Fibroblast of gingiva (primary cell): ENCODE results near the gene GPR4.
A peak's percentile ranks its signal among the peaks of the same experiment; 100 is the strongest.

Source experiments
- DNase-seq: peaks from one replicate; pipeline ENCODE4 v3.0.0-alpha.2; 2011; ENCODE audit warnings: low read depth

The GPR4 gene

GRCh38 chr19:45547965-45548609, 53.9 kb downstream of the GPR4 start:
- peak; percentile 31 for DNase-seq

GRCh38 chr19:45547211-45547770, 54.7 kb downstream of the GPR4 start:
- no peak for DNase-seq

DNA sequence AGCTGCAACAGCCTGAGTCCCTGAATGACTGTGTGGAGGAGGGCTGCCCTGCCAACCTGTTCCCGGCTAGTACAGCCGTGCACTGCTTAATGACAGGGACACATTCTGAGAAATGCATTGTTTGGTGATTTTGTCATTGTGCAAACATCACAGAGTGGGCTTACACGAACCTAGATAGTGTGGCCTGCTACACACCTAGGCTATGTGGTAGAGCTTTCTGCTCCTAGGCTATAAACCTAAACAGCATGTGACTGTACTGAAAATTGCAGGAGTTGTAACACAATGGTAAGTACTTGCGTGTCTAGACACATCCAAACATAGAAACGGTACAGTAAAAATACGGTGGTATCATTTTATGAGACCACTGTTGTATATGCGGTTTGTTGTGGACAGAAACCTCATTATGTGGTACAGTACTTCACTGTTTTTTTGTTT, 59.8 kb downstream of the GPR4 start:
- no peak for DNase-seq
